ENCODE data around the gene ACSM2B.

- TF ChIP-seq CTCF (IDR thresholded peaks at IDR 0.05; ENCODE audit: low read depth, low read length, poor library complexity, severe bottlenecking) (no peak), EZH2phosphoT487 (IDR thresholded peaks at IDR 0.05; ENCODE audit: borderline replicate concordance, low read length) (no peak)
These were observed 60.5 kb downstream of the ACSM2B start for GRCh38 chr16:20515688-20516090.
